HL-60 (cell line): ENCODE results near the gene KRT75.

ENCODE experiments used
- CTCF ChIP-seq: IDR thresholded peaks from one replicate; pipeline ENCODE4 v1.5.1; 2011; ENCODE audit warnings: low read length, control low read depth, inconsistent platforms; ENCODE audit not compliant: insufficient read depth
- POLR2AphosphoS5 ChIP-seq: IDR thresholded peaks from 2 replicates; pipeline ENCODE4 v1.6.1; 2012; ENCODE audit warnings: low read depth
- REST ChIP-seq: IDR thresholded peaks from 2 replicates; pipeline ENCODE4 v1.6.1; 2012; ENCODE audit warnings: low read depth; ENCODE audit not compliant: insufficient replicate concordance

DNA sequence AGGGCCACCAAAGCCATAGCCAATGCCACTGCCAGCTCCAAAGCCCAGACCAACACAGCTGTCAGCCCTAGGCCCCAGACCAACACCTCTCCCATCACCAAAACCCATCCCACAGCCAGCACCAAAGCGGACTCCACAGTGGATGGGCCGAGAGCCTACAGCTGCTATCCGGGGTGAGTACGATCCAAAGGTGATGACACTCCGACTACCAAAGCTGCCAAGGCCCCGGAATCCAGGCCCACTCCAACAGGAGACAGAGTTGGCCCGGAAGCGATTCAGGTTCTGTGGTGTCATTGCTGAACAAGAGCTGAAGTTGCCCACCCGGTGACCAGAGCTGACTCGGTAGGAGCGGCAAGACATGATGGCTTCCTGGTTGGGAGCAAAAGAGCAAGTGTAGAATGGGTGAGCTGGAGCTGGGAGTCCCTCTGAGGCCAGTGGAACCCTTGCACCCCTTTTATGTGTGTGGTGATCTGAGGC, 48.9 kb downstream of the KRT75 start, which contains the start of gene KRT84:
- TF ChIP-seq CTCF = no peak
- no peak for TF ChIP-seq POLR2AphosphoS5
- no peak for TF ChIP-seq REST
